GM12878 (cell line): ENCODE data around the gene METTL21C. TPM values are rescaled to one million over a fixed set of nuclear protein-coding genes. Genes with fewer than 3 reads are reported as not detected.

ENCODE experiments used
- HDGF ChIP-seq: fragments of 450-650 bp; IDR thresholded peaks from 2 replicates; pipeline ENCODE4 v1.6.1; 2016; ENCODE audit warnings: antibody characterized with exemption
- JUNB ChIP-seq: IDR thresholded peaks from 2 replicates; pipeline ENCODE4 v1.6.1; 2016; ENCODE audit warnings: antibody characterized with exemption, mild to moderate bottlenecking
- TAF1 ChIP-seq: IDR thresholded peaks from 2 replicates; pipeline ENCODE4 v1.6.1; 2011; ENCODE audit warnings: mild to moderate bottlenecking, low read depth, low read length, borderline replicate concordance
- WRNIP1 ChIP-seq: IDR thresholded peaks from 2 replicates; pipeline ENCODE4 v1.6.1; 2011; ENCODE audit warnings: low read depth, low read length, improper control_type of control experiment, borderline replicate concordance
- ZBTB40 ChIP-seq: fragments of 450-650 bp; IDR thresholded peaks from 2 replicates; pipeline ENCODE4 v1.6.1; 2016; ENCODE audit warnings: mild to moderate bottlenecking, moderate library complexity, borderline replicate concordance
- ZNF217 ChIP-seq: fragments of 450-650 bp; IDR thresholded peaks from 2 replicates; pipeline ENCODE4 v1.6.1; 2017; ENCODE audit warnings: antibody characterized with exemption, mild to moderate bottlenecking
- polyA plus RNA-seq, 11 experiments: library from polyadenylated mRNA; depleted of rRNA in 4 of 11; unstranded in 6 of 11; stranded (reverse) in 5 of 11; fragments of >200 nt; fragmentation: Nextera tagmentation in 4 of 11; fragmentation: Illumina TruSeq in 1 of 11; extraction: Ambion mirVana in 4 of 11; extraction: Trizol in 1 of 11; gene quantifications; 1 replicate in 1 of 11; 2 replicates in 10 of 11; pipeline versions ENCODE4 v1.2.1 to v1.2.3, GENCODE V29; 2011 to 2016; ENCODE audit warnings: inconsistent platforms in 2 of 11, missing spikeins in 2 of 11, low read depth in 1 of 11
- total RNA-seq, 4 experiments: library from RNA; depleted of rRNA in 3 of 4; stranded (reverse); fragments of >200 nt in 3 of 4; fragmentation: Illumina TruSeq in 1 of 4; extraction: Trizol in 1 of 4; gene quantifications; 2 replicates each; pipeline versions ENCODE4 v1.2.1 to v1.2.3, GENCODE V29; 2013 to 2021
- TF ChIP-seq, protein P1 (sequence below): fragments of 450-650 bp; formaldehyde crosslinking; IDR thresholded peaks from 2 replicates; pipeline ENCODE4 v1.4.0; 2022; ENCODE audit warnings: mild to moderate bottlenecking, moderate library complexity

The METTL21C gene
- total and polyA plus RNA-seq, 10 of the 15 experiments (the other 5 are each of a cell fraction or from before 2014, with no cell fraction given) = 0.13 TPM; not detected in 9

GRCh38 chr13:102700088-102701031, 5.5 kb upstream of the METTL21C start (continued):
- TF ChIP-seq ZBTB40 (no peak), HDGF (no peak), JUNB (no peak), ZNF217 (no peak), WRNIP1 (no peak), TAF1 (no peak)
- TF ChIP-seq, protein P1, sequence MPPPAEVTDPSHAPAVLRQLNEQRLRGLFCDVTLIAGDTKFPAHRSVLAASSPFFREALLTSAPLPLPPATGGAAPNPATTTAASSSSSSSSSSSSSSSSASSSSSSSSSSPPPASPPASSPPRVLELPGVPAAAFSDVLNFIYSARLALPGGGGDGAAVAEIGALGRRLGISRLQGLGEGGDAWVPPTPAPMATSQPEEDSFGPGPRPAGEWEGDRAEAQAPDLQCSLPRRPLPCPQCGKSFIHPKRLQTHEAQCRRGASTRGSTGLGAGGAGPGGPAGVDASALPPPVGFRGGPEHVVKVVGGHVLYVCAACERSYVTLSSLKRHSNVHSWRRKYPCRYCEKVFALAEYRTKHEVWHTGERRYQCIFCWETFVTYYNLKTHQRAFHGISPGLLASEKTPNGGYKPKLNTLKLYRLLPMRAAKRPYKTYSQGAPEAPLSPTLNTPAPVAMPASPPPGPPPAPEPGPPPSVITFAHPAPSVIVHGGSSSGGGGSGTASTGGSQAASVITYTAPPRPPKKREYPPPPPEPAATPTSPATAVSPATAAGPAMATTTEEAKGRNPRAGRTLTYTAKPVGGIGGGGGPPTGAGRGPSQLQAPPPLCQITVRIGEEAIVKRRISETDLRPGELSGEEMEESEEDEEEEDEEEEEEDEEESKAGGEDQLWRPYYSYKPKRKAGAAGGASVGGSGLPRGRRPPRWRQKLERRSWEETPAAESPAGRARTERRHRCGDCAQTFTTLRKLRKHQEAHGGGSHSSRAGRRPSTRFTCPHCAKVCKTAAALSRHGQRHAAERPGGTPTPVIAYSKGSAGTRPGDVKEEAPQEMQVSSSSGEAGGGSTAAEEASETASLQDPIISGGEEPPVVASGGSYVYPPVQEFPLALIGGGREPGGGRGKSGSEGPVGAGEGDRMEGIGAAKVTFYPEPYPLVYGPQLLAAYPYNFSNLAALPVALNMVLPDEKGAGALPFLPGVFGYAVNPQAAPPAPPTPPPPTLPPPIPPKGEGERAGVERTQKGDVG = no peak
